Measurements from ENCODE around the gene STPG3.

STPG3 gene

DNA sequence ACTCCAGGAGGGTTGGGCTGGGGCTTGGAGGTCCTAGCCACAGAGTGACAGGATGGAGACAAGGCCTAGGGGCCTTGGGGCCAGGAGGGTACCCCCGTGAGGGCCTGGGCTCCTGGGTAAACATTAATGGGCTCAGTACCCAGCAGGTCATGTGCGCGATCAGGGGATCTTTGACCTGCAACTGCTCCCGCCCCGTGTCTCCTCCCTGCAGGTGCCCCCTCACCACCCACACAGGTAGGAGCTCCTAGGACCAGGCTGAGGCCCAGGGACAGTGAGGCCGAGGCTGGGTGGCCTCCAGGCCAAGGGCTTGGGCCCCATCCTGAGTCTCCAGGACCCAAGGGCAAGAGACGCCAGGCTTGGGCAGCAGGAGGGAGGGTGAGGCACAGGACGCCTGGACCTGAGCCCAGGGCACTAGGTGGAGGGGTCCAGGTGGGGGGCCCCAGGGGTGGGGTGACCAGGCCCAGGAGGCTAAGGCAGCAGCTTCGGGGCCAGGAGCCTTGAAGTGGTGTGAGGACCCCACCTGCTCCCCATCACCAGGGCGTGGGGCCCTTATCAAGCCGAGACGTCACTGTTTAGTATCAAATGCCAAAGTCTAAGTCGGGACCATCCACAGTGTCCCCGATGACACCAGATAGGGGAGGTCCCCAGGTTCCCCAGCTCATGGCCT is 20.2 kb upstream of the STPG3 start, which contains the start of gene SLC34A3:
TSS of gene SLC34A3 (plus strand) at position 197 of the 667 bp plus-strand sequence. CDS start 802 bp downstream, outside the sequence.
- Histone ChIP-seq H3K4me3 (ENCODE audit: low read depth, low read length) (no peak within 1 kb of the TSS), H3K9ac (ENCODE audit: low read depth, low read length) (no peak within 1 kb of the TSS), H3K36me3 (ENCODE audit: control insufficient read depth, insufficient read depth, low read length) (no peaks in the 10 kb centered on the region), H3K4me1 (ENCODE audit: control insufficient read depth, insufficient read depth, low read length) (no peaks in the 10 kb centered on the region), H3K27me3 (ENCODE audit: control insufficient read depth, insufficient read depth, low read length) (no peaks in the 10 kb centered on the region), H3K9me3 (ENCODE audit: control insufficient read depth, insufficient read depth, low read length) (no peaks in the 10 kb centered on the region)

DNA sequence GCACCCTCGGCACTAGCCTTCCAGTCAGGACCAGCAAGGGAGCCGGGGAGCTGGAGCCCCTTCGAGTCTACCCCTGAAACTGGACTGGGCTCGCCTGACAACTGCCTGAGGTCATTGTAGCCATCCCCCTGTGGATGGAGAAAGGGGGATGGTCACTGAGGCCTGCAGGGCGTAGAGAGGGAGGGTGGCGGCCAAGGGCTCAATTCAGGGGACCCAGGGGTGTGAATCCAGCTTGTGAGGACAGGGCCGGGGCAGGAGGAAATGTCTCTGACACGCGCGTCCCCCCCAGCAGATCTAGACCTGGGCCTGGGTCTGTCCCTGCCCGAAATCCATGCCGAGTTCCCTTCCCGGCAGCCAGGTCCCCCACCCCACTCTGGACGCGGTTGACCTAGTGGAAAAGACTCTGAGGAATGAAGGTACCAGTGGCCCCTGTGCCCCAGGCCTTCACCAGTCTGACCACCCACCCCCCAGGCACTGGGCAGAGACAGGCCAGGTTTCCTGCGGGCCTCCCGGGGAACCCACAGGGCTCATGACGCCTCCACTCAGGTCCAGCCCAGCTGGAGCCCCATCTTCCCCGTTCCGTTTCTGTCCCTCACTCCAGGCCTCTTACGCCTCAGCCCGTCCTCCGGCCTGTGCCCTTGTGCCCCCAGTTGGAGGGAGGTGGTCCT is 19.6 kb upstream of the STPG3 start:
- no peaks in the 10 kb centered on the region for H3K36me3 ChIP-seq (ENCODE audit: control insufficient read depth, insufficient read depth, low read length)
- no peaks in the 10 kb centered on the region for H3K27me3 ChIP-seq (ENCODE audit: control insufficient read depth, insufficient read depth, low read length)
- no peak overlapping the region for H3K4me3 ChIP-seq (ENCODE audit: low read depth, low read length)
- no peak overlapping the region for H3K9ac ChIP-seq (ENCODE audit: low read depth, low read length)
- no peaks in the 10 kb centered on the region for H3K9me3 ChIP-seq (ENCODE audit: control insufficient read depth, insufficient read depth, low read length)
- no peaks in the 10 kb centered on the region for H3K4me1 ChIP-seq (ENCODE audit: control insufficient read depth, insufficient read depth, low read length)

DNA sequence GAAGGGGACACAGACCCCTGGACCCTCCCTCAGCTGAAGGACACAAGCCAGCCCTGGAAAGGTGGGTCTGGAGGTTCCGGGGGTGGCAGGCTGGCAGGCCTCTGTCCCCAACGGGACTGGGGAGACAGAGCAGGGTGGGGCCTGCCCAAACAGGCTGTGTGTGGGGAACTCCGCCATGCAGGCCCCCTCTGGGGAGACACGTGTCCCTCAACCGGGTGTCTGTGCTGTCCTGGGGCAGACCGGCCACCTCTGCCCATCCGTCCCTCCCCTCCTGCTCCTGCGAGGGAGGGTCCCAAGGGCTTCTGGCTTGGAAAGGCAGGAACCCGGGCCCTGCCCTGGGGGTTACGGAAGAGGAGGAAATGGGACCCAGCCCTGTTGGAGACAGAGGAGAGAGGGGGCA is 19.0 kb upstream of the STPG3 start:
- Histone ChIP-seq H3K36me3 (ENCODE audit: control insufficient read depth, insufficient read depth, low read length) (no peaks in the 10 kb centered on the region), H3K27me3 (ENCODE audit: control insufficient read depth, insufficient read depth, low read length) (no peaks in the 10 kb centered on the region), H3K4me3 (ENCODE audit: low read depth, low read length) (no peak overlapping the region), H3K9ac (ENCODE audit: low read depth, low read length) (no peak overlapping the region), H3K4me1 (ENCODE audit: control insufficient read depth, insufficient read depth, low read length) (no peaks in the 10 kb centered on the region), H3K9me3 (ENCODE audit: control insufficient read depth, insufficient read depth, low read length) (no peaks in the 10 kb centered on the region)

DNA sequence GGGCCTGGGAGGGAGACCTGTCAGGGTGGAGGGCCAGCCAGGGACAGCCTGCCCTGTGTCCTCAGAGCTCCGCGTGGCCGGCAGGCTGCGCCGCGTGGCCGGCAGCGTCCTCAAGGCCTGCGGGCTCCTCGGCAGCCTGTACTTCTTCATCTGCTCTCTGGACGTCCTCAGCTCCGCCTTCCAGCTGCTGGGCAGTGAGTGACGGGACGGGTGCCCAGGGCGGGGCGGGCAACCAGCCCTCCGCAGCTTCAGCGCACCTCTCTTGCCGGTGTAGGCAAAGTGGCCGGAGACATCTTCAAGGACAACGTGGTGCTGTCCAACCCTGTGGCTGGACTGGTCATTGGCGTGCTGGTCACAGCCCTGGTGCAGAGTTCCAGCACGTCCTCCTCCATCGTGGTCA is 18.6 kb upstream of the STPG3 start:
- H3K27me3 ChIP-seq (ENCODE audit: control insufficient read depth, insufficient read depth, low read length) = no peaks in the 10 kb centered on the region
- no peak overlapping the region for H3K9ac ChIP-seq (ENCODE audit: low read depth, low read length)
- H3K4me3 ChIP-seq (ENCODE audit: low read depth, low read length) = no peak overlapping the region
- H3K9me3 ChIP-seq (ENCODE audit: control insufficient read depth, insufficient read depth, low read length) = no peaks in the 10 kb centered on the region
- no peaks in the 10 kb centered on the region for H3K36me3 ChIP-seq (ENCODE audit: control insufficient read depth, insufficient read depth, low read length)
- H3K4me1 ChIP-seq (ENCODE audit: control insufficient read depth, insufficient read depth, low read length) = no peaks in the 10 kb centered on the region

DNA sequence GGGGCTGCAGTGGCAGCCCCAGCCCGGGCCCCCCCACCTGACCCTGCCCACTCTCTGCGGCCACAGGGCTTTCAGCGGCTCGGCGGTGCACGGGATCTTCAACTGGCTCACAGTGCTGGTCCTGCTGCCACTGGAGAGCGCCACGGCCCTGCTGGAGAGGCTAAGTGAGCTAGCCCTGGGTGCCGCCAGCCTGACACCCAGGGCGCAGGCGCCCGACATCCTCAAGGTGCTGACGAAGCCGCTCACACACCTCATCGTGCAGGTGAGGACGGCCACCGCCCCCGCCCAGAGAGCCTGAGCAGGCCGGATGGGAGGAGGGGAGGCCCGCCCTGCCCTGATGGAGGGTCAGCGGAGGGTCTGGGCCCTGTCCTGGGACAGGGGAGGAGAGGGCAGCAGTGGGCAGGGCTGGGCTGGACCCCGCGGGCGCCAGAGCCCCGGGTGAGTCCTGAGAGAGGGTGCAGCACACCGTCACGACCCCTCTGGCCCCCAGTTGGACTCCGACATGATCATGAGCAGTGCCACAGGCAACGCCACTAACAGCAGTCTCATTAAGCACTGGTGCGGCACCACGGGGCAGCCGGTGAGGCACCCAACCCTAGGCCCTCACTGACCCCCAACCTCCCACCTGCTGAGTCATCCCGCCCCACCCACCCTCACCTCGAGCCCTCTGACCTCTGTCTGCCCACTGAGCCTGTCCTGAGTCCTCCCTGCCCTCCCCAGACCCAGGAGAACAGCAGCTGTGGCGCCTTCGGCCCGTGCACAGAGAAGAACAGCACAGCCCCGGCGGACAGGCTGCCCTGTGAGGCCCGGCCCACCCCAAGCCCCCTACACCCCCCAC is 17.7 kb upstream of the STPG3 start:
- Histone ChIP-seq H3K9me3 (ENCODE audit: control insufficient read depth, insufficient read depth, low read length) (no peaks in the 10 kb centered on the region), H3K4me1 (ENCODE audit: control insufficient read depth, insufficient read depth, low read length) (no peaks in the 10 kb centered on the region), H3K27me3 (ENCODE audit: control insufficient read depth, insufficient read depth, low read length) (no peaks in the 10 kb centered on the region), H3K36me3 (ENCODE audit: control insufficient read depth, insufficient read depth, low read length) (no peaks in the 10 kb centered on the region), H3K4me3 (ENCODE audit: low read depth, low read length) (no peak overlapping the region), H3K9ac (ENCODE audit: low read depth, low read length) (no peak overlapping the region)

DNA sequence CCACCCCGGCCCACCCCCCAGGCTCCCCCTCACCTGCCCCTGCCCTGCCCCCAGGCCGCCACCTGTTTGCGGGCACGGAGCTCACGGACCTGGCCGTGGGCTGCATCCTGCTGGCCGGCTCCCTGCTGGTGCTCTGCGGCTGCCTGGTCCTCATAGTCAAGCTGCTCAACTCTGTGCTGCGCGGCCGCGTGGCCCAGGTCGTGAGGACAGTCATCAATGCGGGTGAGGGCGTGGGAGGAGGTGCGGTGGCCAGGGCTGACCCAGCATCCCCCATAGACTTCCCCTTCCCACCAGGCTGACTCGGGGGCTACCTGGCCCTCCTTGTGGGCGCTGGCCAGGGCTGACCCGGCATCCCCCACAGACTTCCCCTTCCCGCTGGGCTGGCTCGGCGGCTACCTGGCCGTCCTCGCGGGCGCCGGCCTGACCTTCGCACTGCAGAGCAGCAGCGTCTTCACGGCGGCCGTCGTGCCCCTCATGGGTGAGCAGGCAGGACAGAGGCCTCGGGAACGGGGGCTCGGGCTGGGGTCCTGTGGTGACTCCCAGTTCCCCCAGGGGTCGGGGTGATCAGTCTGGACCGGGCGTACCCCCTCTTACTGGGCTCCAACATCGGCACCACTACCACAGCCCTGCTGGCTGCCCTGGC is 16.9 kb upstream of the STPG3 start:
- Histone ChIP-seq H3K27me3 (ENCODE audit: control insufficient read depth, insufficient read depth, low read length) (no peaks in the 10 kb centered on the region), H3K4me3 (ENCODE audit: low read depth, low read length) (no peak overlapping the region), H3K4me1 (ENCODE audit: control insufficient read depth, insufficient read depth, low read length) (no peaks in the 10 kb centered on the region), H3K9me3 (ENCODE audit: control insufficient read depth, insufficient read depth, low read length) (no peaks in the 10 kb centered on the region), H3K9ac (ENCODE audit: low read depth, low read length) (no peak overlapping the region), H3K36me3 (ENCODE audit: control insufficient read depth, insufficient read depth, low read length) (no peaks in the 10 kb centered on the region)

DNA sequence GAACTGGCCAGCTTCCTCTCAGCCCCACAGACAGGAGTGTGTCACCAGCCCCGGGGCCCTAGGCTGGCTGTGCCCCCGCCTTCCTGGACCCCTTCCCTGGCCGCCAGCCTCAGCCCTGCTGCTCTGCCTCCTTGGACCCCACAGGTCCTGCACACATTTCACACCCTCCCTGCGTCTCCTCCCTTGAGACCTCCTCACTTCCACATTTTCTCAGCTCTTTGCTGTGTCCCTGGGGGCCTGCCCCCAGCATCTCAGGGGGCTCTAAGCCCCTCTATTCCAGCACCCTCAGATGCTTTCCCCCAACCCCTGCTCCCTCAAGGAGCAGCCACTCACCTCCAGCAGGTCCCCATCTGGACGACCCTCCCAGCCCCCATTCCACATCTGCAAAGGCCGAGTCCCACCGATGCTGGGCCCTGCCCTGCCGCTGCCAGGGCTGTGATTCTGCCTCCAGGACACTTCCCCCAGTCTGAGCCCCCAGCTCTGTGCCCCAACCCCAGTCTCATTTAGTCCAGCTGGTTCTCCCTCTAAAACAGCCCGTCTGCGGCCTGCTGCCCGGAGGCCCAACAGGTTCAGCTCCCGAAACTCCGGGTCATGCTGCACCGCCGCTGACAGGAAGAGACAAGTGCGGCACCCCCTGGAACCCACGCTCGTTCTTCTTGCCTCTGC is 16.2 kb upstream of the STPG3 start:
- Histone ChIP-seq H3K4me3 (ENCODE audit: low read depth, low read length) (no peak overlapping the region), H3K4me1 (ENCODE audit: control insufficient read depth, insufficient read depth, low read length) (no peaks in the 10 kb centered on the region), H3K36me3 (ENCODE audit: control insufficient read depth, insufficient read depth, low read length) (no peaks in the 10 kb centered on the region), H3K27me3 (ENCODE audit: control insufficient read depth, insufficient read depth, low read length) (no peaks in the 10 kb centered on the region), H3K9me3 (ENCODE audit: control insufficient read depth, insufficient read depth, low read length) (no peaks in the 10 kb centered on the region), H3K9ac (ENCODE audit: low read depth, low read length) (no peak overlapping the region)

DNA sequence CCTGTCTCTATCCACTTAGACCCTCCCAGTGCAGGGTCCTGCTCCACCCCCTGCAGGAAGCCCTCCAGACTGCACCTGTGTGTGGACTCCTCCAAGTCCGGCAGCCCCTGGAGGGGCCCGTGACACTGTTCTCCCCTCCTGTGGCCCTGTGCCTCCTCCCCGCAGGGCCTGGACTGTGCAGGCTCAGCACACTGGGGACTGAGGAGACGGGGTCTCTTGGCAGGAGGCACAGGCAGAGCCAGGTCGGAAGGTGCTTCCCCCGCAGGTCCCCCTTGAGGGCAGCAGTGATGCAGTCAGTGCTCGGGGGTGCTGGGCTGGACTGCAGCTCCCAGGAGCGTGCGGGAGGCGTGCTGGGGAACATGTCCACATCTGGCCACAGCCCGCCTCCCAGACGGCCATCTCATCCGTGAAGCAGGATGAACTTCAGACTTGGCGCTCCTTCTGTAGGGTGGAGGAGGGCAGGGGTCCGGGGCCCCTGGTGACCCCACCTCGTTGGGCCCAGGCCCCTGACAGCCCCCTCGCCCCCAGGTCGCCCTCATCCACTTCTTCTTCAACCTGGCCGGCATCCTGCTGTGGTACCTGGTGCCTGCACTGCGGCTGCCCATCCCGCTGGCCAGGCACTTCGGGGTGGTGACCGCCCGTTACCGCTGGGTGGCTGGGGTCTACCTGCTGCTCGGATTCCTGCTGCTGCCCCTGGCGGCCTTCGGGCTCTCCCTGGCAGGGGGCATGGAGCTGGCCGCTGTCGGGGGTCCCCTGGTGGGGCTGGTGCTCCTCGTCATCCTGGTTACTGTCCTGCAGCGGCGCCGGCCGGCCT is 15.5 kb upstream of the STPG3 start:
- Histone ChIP-seq H3K9ac (ENCODE audit: low read depth, low read length) (no peak overlapping the region), H3K27me3 (ENCODE audit: control insufficient read depth, insufficient read depth, low read length) (no peaks in the 10 kb centered on the region), H3K4me1 (ENCODE audit: control insufficient read depth, insufficient read depth, low read length) (no peaks in the 10 kb centered on the region), H3K9me3 (ENCODE audit: control insufficient read depth, insufficient read depth, low read length) (no peaks in the 10 kb centered on the region), H3K4me3 (ENCODE audit: low read depth, low read length) (no peak overlapping the region), H3K36me3 (ENCODE audit: control insufficient read depth, insufficient read depth, low read length) (no peaks in the 10 kb centered on the region)

DNA sequence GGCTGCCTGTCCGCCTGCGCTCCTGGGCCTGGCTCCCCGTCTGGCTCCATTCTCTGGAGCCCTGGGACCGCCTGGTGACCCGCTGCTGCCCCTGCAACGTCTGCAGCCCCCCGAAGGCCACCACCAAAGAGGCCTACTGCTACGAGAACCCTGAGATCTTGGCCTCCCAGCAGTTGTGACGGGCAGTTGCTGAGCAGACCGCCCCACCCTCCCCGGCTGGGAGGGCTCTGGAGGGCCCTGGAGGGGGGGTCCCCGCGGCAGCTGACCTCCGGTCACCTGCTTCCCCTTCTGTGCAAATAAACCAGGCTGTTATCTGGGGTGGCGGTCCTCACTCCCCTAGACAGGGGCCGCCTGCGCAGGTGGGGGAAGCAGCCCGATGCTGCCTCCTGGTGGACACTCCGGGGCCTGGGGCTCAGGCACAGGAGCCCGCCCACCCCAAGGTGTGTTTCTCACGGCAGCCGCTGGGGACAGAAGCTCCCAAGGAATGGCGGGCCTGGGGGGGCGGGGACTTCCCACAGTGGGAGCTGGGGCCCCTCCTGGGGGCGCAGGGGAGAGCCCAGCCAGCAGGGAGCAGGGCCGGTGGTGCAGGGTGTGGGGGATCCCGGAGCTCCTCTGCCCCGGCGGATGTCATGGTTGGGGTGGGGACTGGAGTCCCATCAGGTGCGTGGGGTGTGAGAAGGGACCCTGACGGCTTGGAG is 14.7 kb upstream of the STPG3 start:
- H3K4me1 ChIP-seq (ENCODE audit: control insufficient read depth, insufficient read depth, low read length) = no peaks in the 10 kb centered on the region
- H3K4me3 ChIP-seq (ENCODE audit: low read depth, low read length) = peak overlapping the region; percentile 13
- no peaks in the 10 kb centered on the region for H3K27me3 ChIP-seq (ENCODE audit: control insufficient read depth, insufficient read depth, low read length)
- H3K36me3 ChIP-seq (ENCODE audit: control insufficient read depth, insufficient read depth, low read length) = no peaks in the 10 kb centered on the region
- H3K9me3 ChIP-seq (ENCODE audit: control insufficient read depth, insufficient read depth, low read length) = no peaks in the 10 kb centered on the region
- no peak overlapping the region for H3K9ac ChIP-seq (ENCODE audit: low read depth, low read length)

DNA sequence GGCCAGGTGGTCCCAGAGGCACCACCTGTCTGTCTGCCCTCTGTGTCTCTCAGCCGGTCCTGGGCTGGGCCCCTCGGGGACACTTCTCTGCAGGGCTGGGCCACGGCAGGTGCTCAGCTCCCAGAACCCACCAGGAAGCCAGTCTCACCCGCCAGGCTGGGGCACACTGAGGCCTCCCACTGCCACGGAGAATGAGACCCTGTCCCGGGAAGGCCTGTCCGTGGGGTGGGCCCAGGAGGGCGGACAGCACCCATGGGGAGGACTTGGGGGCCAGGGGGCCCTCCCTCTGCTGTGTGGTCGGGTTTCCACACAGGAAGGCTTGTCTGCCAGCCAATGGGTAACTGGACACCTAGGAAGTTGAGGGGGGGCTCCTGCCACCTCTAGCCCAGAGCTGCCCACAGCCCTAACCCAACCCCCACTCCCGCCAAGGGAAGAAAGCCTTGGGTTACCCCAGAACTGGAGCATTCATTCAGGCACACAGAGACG is 14.1 kb upstream of the STPG3 start:
- Histone ChIP-seq H3K9ac (ENCODE audit: low read depth, low read length) (no peak overlapping the region), H3K4me3 (ENCODE audit: low read depth, low read length) (peak overlapping the region; percentile 13), H3K4me1 (ENCODE audit: control insufficient read depth, insufficient read depth, low read length) (no peaks in the 10 kb centered on the region)

More for the DNA sequence above, 14.1 kb upstream of the STPG3 start:
- no peaks in the 10 kb centered on the region for H3K27me3 ChIP-seq (ENCODE audit: control insufficient read depth, insufficient read depth, low read length)
- peaks cover 2% of the 10 kb centered on the region for H3K36me3 ChIP-seq (ENCODE audit: control insufficient read depth, insufficient read depth, low read length)
- H3K9me3 ChIP-seq (ENCODE audit: control insufficient read depth, insufficient read depth, low read length) = no peaks in the 10 kb centered on the region
